HG03097 (cell line): ENCODE results near the gene TPM4.
"Not testable (repeated sequence)": the region's sequence is repeated elsewhere in the genome, so short reads cannot be mapped to it uniquely, and the experiment has no call there.

ENCODE experiments used
- ATAC-seq: cut with Tn5 transposase; IDR thresholded peaks from one replicate; pipeline ENCODE4 v1.9.1; 2021; ENCODE audit not compliant: unreplicated experiment, low FRiP score

The TPM4 gene

DNA sequence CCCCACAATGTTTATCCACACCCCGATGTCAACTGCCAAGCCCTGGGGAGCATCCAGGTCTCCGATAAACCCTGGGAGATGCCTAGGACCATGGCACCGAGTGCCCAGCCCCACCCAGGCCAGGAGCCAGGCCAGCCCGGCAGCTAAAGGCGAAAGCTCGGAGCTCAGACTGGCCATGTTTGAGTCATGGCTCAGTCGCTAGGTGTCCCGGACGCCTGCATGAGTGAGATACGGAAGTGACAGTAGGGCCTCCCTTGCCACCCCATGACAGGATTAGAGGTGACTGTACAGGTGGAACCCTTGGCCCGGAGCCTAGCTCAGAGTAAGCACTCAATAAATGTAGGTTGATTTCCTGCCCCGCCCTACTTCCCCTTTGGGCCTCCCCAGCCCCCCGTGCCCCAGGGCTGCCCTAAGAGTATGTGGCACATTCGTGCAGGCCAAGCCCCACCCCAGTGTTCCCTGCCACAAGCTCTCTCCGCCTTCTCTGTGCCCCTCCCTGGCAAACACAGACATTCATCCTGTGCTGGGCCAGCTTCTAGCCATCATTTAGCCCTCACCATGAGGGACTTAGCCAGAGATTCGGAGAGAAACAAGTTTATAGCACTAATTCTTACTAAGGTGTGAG, 5.8 kb upstream of the TPM4 start:
- ATAC-seq: peak; percentile 70

DNA sequence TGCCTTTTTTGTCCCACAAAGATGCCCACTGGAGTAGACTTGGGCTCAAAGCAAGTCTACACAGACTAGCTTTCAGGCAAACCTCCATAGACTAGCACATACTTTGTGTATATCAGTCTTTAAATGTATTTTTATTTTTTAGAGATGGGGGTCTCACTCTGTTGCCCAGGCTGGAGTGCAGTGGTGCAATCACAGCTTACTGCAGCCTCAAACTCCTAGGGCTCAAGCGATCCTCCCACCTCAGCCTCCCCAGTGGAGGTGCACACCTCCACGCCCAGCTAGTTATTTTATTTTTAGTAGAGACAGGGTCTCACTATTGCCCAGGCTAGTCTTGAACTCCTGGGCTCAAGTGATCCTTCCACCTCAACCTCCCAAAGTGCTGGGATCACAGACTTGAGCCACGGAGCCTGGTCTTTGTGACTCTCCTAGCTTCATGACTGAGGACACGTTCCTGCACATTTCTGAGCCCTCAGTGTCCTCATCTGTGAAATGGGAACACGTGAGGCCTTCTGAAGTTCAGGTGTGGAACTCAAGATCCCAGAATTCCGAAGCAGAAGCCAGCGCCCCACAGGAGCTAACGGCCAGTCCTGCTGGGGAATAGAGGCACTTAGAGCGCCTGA, 5.1 kb upstream of the TPM4 start:
- ATAC-seq: no peak

DNA sequence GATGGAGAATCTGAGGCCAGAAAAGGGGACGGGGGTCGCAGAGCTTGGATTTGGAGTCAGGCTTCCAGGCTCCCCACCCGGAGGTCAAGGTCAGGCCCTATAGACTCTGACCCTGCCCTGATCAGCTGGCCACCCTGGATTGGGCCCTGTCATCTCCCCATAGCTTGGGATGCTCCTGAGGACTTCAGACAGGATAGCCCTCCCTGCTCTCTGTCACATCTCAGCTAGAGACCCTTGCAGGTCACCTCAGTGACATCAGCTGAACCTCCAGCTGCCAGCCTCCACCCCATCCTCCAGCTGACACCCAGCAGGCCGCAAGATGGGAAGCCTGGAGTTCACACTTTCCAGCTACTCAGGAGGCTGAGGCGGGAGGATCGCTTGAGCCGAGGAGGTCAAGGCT, 2.8 kb upstream of the TPM4 start:
- ATAC-seq: no peak

DNA sequence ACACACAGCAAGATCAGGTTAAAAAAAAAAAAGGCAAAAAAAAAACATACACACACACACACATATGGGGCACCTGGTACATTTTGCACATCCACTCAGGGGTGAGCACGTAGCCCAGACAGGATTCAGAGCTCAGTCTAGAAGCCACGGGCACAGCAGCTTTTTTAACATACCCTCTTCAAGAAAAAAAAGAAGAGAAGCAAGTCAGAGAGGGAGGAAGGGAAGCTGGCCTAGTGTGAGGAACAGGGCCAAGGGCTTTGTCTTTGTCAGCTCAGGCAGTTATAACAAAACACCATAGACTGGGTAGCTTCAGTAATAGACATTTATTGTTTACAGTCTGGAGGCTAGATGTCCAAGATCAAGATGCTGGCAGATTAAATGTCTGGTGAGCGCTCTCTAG, 2.3 kb upstream of the TPM4 start:
- ATAC-seq: no peak

DNA sequence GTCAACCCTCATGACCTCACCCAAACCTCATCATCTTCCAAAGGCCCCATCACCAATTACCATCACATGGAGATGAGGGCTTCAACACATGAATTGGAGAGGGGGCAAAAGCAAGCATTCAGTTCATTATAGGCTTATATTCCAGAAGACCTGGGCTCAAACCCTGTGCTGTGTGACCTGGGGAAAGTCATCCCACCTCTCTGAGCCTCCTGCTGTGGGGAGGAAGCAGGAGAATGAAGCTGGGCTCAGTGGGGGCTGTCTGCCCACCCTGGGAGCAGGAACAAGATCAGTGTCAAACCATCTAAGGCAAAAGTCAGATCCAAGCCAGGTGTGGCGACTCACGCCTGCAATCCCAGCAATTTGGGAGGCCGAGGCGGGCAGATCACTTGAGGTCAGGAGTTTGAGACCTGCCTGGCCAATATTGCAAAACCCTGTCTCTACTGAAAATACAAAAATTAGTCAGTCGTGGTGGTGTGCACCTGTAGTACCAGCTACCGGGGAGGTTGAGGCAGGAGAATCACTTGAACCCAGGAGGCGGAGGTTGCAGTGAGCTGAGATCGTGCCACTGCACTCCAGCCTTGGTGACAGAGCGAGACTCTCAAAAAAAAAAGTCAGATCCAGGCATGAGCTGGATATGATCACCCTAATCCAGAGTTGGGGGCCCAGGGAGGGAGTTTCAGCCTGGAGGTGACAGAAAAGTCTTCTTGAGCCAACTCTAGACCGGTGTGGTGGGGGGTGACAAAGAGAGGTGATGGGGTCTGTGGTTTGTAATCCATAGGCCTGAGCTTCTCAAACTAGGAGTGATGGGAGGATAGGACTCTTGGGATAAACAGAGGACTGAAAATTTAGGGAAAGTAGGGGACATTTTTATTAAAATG, 1.6 kb upstream of the TPM4 start:
- ATAC-seq: no peak

DNA sequence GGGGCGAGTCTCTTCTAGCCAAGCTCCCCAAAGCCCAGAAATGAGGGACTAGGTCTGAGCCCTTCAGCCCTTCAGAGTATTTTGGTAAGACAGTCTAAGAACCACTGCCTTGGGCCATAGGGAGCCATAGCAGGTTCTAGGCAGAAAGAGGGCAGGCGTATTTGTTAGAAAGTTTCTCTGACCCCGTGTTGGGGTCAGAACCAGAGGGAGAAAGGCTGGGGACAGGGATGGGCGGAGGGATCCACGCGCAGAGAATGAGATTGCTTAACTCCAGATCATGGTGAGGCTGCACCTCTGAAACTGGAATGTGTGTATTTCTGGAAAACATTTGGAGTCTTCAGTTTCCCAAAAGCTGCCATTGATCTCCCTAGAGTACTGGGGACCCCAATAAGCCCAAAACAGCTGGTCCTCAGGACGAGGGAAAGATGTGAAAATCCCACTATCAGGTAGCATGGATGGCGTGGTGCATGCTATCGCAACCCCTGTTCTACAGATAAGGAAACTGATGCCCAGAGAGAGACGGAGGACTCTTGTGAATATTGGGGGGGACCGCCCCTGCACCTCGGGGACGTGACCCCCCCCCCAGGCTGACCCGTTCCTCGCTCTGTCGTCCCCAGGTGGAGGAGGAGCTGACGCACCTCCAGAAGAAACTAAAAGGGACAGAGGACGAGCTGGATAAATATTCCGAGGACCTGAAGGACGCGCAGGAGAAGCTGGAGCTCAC, 703 bp upstream of the TPM4 start:
- ATAC-seq: no peak

DNA sequence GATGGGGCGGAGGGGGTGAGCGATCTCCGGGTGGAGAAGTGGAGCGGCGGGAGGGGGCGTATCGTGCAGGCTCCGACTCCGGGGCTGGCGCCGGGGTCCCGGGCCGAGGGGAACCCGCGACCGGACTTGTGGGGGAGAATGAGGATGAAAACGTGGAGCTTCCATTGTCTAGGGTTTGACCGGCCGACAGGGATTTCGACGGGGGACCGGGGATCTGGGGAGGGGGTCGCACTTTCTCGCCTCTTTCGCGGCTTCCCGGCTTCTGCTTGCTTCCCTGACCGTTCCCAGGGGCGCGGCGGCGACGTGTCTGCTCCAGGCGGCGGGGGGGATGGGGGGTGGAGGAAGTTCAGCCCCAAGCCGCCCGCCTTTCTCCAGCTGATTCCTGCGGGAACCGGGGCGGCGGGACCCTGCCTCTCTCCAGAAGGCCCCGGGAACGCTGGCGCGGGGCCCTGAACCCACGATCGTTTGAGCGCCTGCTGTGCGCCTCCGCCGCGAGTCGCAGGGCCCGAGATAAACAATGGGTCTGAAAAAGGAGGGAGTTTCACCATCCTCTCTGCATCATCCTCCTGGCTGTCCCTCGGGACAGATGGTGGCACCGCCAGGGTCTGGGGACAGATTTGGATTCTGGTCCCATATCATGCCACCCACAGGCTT, 790 bp downstream of the TPM4 start:
- no peak for ATAC-seq

DNA sequence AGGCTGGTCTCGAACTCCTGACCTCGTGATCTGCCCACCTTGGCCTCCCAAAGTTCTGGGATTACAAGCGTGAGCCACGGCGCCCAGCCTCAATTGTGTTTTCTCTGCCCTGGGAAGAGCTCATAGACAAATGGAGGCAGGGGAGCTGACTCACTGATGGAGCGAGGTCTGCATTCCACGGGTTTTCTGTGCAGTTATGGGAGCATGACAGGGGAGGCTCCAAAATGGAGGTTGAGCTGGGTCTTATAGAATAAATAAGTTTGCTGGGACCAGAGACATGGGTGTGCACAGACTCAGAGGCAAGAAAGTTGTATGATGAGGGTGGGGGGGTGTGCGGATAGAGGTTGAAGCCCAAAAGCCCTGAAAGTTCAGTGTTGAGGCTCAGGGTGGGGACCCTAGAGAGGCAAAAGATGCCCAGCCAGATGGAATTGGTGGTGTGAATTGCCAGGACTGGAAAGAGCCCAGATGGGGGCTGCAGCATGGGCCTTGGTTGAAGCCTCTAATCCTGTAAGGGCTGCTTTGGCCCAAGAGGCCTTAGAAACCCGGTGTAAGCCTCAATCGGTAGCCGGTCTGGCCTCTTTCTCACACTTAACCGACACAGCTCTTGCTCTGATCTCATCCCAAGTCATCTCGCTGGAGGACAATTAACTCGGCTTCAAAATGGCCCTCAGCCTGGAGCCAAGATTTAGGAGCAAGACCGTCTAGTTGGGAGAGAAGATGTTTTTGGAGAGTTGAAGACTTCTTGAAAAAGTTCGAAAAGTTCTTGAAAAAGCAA, 1.9 kb downstream of the TPM4 start:
- no peak for ATAC-seq

DNA sequence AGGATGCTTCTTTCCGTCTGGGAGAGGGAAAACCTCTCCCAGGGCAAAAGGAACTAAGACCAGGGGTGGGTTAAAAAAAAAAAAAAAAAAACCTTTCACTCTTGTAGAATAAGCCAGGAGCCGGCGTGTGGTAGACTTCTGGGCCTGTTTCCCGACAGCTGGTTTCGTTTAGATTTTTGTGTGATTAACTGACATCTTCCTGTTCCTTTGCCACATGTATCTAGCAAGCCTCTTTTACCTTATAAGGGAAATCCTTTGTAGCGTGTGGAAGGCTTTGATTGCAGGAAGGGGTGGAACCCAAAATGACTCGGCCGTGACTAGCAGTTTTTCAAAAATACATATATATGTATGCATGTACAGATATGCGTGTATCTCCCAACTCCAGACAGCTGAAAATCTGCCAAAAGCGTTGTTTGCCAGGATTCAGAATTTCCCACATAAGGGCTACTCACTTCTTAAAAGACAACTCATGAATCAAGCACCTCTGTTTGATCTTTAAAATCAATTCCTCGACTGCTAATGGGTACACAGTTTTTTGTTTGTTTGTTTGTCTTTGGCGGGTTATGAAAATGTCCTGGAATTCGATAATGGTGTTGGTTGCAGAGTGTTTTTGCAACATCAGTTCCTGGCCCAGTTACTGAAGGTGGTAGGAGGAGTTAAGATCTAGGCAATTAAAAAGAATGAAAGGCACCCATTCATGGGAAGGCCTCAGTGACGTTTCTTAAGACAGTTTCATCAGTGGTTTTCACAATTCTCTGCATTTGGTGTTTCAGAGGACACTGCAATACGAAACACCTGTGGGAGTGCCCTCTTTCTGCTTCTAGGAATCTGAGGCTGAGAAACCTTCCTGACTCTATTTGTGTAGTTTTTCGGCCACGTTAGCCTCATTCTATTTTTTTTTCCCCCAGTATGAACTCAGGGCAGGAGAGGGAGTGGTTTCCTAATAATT, 2.7 kb downstream of the TPM4 start:
- peak; percentile 44 for ATAC-seq

DNA sequence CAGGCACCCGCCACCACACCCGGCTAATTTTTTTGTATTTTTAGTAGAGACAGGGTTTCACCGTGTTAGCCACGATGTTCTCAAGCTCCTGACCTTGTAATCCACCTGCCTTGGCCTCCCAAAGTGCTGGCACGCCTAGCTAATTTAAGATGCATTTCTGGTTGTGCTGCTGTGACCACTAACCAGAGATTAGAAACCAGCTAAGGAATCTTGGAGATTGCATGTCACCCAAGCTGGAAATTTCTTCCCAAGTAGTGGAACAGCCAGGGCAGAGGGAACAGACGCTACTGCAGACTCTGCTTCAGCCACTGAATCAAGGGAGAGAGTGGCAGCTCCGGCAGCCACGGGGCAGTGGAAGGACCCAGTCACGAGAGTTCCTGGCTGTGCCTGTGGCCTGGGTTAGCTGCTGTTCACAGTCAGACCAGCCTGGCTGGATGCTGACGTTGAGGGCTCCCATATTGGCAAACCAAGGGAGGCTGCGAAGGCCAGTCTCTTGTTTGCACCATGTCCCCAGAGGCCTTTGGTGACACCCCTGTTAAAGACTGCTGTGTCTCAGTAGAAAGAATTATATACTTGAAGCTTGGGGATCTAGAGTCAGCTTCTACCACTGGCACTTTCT, 7.9 kb downstream of the TPM4 start:
- no peak for ATAC-seq

DNA sequence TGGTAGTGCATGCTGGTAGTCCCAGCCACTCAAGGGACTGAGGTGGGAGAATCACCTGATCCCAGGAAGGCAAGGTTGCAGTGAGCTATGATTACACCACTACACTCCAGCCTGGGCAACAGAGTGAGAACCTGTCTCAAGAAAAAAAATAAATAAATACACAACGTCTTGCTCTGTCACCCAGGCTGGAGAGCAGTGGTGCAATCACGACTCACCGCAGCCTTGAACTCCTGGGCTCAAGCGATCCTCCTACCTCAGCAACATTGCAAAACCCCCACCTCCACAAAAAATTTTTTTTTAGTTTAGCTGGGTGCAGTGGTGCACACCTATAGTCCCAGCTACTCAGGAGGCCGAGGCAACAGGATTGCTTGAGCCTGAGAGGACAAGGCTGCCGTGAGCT, 8.8 kb downstream of the TPM4 start:
- ATAC-seq: no peak

DNA sequence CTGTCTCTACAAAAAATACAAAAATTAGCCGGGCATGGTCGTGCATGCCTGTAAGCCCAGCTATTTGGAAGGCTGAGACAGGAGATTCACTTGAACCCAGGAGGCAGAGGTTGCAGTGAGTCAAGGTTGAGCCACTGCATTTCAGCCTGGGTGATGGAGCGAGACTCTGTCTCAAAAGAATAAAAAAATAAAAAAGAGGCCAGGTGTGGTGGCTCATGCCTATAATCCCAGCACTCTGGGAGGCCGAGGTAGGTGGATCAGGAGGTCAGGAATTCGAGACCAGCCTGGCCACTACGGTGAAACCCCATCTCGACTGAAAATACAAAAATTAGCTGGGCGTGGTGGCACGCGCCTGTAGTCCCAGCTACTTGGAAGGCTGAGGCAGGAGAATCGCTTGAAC, 11.1 kb downstream of the TPM4 start:
- ATAC-seq: not testable (repeated sequence)

DNA sequence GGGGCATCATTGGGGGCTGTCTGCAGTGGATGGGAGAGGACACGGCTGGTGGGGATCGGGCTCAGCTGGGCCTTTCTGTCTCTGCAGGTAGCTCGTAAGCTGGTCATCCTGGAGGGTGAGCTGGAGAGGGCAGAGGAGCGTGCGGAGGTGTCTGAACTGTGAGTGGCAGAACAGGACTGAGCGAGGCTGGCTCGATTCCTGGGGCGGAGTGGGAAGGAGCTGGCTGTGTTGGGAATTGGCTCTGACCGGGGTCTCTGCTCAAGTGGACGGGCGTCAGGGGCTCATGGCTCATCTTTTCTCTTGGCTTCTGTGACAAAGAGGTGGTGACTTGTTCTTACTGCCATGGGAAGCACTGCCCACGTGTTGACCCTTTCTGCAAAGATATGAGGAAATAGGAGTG, 11.6 kb downstream of the TPM4 start:
- no peak for ATAC-seq

DNA sequence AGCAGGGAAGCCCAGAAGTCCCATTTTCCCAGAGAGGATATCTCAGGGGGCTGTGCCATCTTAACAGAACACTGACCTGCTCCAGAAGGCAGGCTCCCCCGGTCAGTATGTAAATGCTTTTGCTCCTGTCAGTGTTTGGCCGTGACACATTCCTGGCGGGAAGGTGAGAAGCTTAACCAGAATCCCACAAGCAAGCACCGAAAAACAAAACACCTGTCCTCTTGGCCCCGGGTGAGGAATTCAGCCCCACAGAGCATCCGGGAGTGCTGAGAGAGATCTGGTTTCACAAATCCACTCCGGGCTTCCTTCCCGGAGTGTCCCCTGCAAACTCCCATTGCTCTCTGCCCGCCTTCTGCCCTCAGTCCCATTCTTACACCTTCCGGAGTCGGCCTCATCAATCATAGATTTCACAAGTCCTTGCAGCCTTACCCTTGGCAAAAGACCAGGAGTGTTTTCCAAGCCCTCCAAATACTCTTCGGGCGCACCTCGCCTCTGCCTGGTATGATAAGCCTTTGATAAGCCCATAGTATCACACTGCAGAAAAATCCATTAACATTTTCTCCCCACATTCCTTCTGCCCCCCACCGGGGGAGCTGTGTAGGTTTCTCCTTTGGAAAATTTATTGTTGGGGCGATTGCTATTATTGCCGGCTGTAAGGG, 12.2 kb downstream of the TPM4 start:
- ATAC-seq: no peak

DNA sequence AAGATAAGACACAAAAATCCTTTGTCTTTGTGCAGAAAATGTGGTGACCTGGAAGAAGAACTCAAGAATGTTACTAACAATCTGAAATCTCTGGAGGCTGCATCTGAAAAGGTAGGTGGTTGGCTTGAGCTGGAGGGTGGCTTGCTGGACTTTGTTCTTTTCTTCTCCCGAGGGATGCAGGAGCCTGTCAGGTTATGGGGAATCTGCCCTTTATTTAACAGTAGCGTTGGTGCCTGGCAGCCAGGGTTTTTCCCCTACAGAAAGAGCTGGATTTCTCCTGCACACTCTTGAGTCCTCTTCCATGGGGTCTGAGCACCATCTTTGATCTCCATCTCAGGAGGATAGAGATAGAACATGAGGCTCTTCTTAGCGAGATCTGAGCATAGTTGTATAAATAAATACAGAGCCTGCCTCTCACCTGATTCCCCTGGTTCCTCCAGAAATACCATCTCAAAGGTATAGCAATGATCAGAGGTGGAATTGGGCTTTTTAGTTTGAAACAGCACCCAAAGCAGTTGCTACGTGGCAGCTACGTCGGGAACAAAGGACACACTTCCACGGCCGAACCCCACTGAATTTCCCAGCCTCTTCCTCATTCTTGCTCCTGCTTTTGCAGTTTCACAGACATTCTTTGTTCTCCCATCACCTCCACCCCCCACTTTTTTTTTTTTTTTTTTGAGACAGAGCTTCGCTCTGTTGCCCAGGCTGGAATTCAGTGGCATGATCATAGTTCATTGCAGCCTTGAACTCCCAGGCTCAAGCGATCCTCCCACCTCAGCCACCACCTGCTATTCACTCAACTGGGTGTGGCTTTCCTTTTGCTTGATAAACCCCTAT, 12.9 kb downstream of the TPM4 start:
- no peak for ATAC-seq

DNA sequence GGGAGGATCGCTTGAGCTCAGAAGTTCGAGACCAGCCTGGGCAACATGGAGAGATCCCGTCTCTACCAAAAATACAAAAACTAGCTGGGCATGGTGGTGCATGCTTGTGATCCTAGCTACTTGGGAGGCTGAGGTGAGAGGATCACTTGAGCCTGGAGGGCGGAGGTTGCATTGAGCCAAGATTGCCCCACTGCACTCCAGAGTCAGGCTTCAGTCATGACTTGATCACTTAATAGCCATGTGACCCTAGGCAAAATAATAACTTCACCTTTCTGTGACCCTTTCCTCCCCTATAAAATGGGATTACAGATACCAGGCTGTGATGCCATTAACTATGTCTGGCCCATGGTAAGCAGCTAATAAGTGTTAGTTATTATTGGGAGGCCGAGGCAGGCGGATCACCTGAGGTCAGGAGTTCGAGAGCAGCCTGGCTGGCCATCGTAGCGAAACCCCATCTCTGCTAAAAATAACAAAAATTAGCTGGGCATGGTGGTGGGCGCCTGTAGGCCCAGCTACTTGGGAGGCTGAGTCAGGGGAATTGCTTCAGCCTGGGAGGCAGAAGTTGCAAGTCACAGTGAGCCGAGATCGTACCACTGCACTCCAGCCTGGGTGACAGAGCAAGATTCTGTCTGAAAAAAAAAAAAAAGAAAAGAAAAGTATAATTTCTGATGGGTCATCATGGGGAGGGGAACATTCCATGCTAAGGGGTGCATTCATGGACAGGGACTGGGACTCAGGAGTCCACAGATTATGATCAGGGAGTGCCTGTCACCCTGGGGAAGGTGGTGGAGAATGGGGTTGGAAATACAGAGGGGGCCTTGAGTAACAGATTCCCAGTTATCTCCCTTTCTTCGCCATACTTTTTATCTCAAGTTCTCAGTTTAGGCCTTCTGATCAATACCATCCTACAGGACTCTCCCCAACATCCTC, 15.5 kb downstream of the TPM4 start:
- ATAC-seq: no peak
